H1 (cell line): ENCODE data around the gene ACTL8. TPM values are rescaled to one million over a fixed set of nuclear protein-coding genes. Genes with fewer than 3 reads are reported as not detected.

ENCODE experiments used
- CTCF ChIA-PET: fragments of 300-600 bp; sonication (Branson Sonifier 250); formaldehyde crosslinking; loops from one replicate; lab custom pipeline; 2021; ENCODE audit not compliant: partially characterized antibody; lab: Charles Lee
- POLR2A ChIA-PET: fragments of 300-600 bp; sonication (Branson Sonifier 250); formaldehyde crosslinking; loops from one replicate; lab custom pipeline; 2021; ENCODE audit warnings: inconsistent platforms; ENCODE audit not compliant: partially characterized antibody; lab: Charles Lee
- DNase-seq, 2 experiments: peaks; one replicate each; pipeline versions ENCODE4 v3.0.0 to v3.0.0-alpha.2; 2010 to 2022; ENCODE audit warnings: low spot score in 2 of 2, low read depth in 1 of 2, mixed read lengths in 1 of 2
- FAIRE-seq: peaks from 2 replicates; lab custom pipeline; 2011; peaks lifted over from hg19 to GRCh38; lab: Jason Lieb, UNC
- H2AFZ ChIP-seq: 2 replicates; pipeline ENCODE4 v1.8.1; 2012; ENCODE audit warnings: low read length, inconsistent platforms
- H2AK5ac ChIP-seq: 2 replicates; pipeline ENCODE4 v1.6.1; 2013; ENCODE audit warnings: low read depth, low read length
- H2BK120ac ChIP-seq: replicated peaks from 2 replicates; pipeline ENCODE3; 2013; ENCODE audit warnings: low read depth, low read length, inconsistent platforms
- H2BK12ac ChIP-seq: 2 replicates; pipeline ENCODE4 v1.6.1; 2013; ENCODE audit warnings: low read depth, low read length
- H2BK15ac ChIP-seq: 2 replicates; pipeline ENCODE4 v1.6.1; 2013; ENCODE audit warnings: low read length
- H2BK20ac ChIP-seq: 2 replicates; pipeline ENCODE4 v1.6.1; 2013; ENCODE audit warnings: low read length
- H2BK5ac ChIP-seq: 2 replicates; pipeline ENCODE4 v1.6.1; 2013; ENCODE audit warnings: low read depth, low read length
- H3K14ac ChIP-seq: 2 replicates; pipeline ENCODE4 v1.6.1; 2013; ENCODE audit warnings: inconsistent platforms; ENCODE audit not compliant: insufficient read length
- H3K18ac ChIP-seq: 2 replicates; pipeline ENCODE4 v1.6.1; 2013; ENCODE audit warnings: low read length; ENCODE audit errors: extremely low read depth
- H3K23ac ChIP-seq: 2 replicates; pipeline ENCODE4 v1.6.1; 2013; ENCODE audit warnings: inconsistent platforms; ENCODE audit not compliant: insufficient read length
- H3K23me2 ChIP-seq: 2 replicates; pipeline ENCODE4 v1.6.1; 2013; ENCODE audit warnings: low read depth, low read length
- H3K27ac ChIP-seq: 2 replicates; pipeline ENCODE4 v1.6.1; 2011; ENCODE audit warnings: low read depth, low read length, inconsistent platforms
- H3K27me3 ChIP-seq, 4 experiments: replicated peaks in 1 of 4; 1 replicate in 1 of 4; 2 replicates in 3 of 4; pipeline versions ENCODE4 v1.6.1 to v1.8.1; 2011 to 2013; ENCODE audit warnings: low read length in 3 of 4, mild to moderate bottlenecking in 3 of 4, inconsistent platforms in 2 of 4, mixed read lengths in 2 of 4, moderate library complexity in 1 of 4; ENCODE audit not compliant: control insufficient read depth in 3 of 4, insufficient read depth in 3 of 4; ENCODE audit errors: extremely low read depth in 1 of 4
- H3K36me3 ChIP-seq, 4 experiments: 2 replicates each; pipeline versions ENCODE4 v1.6.1 to v1.8.1; 2011 to 2013; ENCODE audit warnings: mild to moderate bottlenecking in 4 of 4, low read length in 3 of 4, moderate library complexity in 2 of 4, control low read depth in 1 of 4, inconsistent platforms in 1 of 4; ENCODE audit not compliant: insufficient read depth in 4 of 4, control insufficient read depth in 2 of 4
- H3K4ac ChIP-seq: replicated peaks from 2 replicates; pipeline ENCODE3; 2013; ENCODE audit warnings: low read length, low read depth, mixed read lengths, inconsistent platforms; ENCODE audit not compliant: insufficient read length
- H3K4me1 ChIP-seq, 4 experiments: replicated peaks in 1 of 4; 1 replicate in 1 of 4; 2 replicates in 3 of 4; pipeline versions ENCODE4 v1.6.1 to v1.8.1; 2011 to 2013; ENCODE audit warnings: low read length in 3 of 4, inconsistent platforms in 2 of 4, mixed read lengths in 1 of 4; ENCODE audit not compliant: insufficient read depth in 4 of 4, control insufficient read depth in 3 of 4
- H3K4me2 ChIP-seq, 2 experiments: 2 replicates each; pipeline versions ENCODE4 v1.6.1 to v1.8.1; 2011 to 2013; ENCODE audit warnings: low read depth in 2 of 2, low read length in 2 of 2, control low read depth in 1 of 2, inconsistent platforms in 1 of 2, mild to moderate bottlenecking in 1 of 2; ENCODE audit not compliant: insufficient read depth in 1 of 2
- H3K4me3 ChIP-seq, 4 experiments: fragments of 200-600, 300-600 bp in 1 of 4; sonication (generic), shearing (Covaris generic), sonication (Bioruptor Twin) in 1 of 4; 2 replicates each; pipeline versions ENCODE4 v1.5.1 to v1.8.1; 2011 to 2016; ENCODE audit warnings: low read length in 4 of 4, low read depth in 3 of 4, control low read depth in 2 of 4, inconsistent platforms in 2 of 4, mild to moderate bottlenecking in 2 of 4, mixed read lengths in 1 of 4, moderate library complexity in 1 of 4; ENCODE audit not compliant: insufficient read depth in 2 of 4; ENCODE audit errors: extremely low read depth in 1 of 4
- H3K56ac ChIP-seq: replicated peaks from 2 replicates; pipeline ENCODE3; 2013; ENCODE audit warnings: low read depth, mild to moderate bottlenecking, mixed read lengths, low read length, inconsistent platforms; ENCODE audit not compliant: insufficient read length
- H3K79me1 ChIP-seq: 2 replicates; pipeline ENCODE4 v1.6.1; 2013; ENCODE audit warnings: low read depth, low read length, control low read depth
- H3K79me2 ChIP-seq, 2 experiments: 2 replicates each; pipeline versions ENCODE4 v1.6.1 to v1.8.1; 2012 to 2013; ENCODE audit warnings: low read length in 2 of 2, mild to moderate bottlenecking in 2 of 2, inconsistent platforms in 1 of 2; ENCODE audit not compliant: insufficient read depth in 2 of 2, control insufficient read depth in 1 of 2
- H3K9ac ChIP-seq, 4 experiments: replicated peaks in 1 of 4; 1 replicate in 1 of 4; 2 replicates in 3 of 4; pipeline versions ENCODE4 v1.6.1 to v1.8.1; 2011 to 2013; ENCODE audit warnings: low read depth in 3 of 4, low read length in 3 of 4, control low read depth in 2 of 4, mild to moderate bottlenecking in 2 of 4, moderate library complexity in 2 of 4, inconsistent platforms in 1 of 4; ENCODE audit errors: extremely low read depth in 1 of 4
- H3K9me3 ChIP-seq, 2 experiments: 2 replicates each; pipeline versions ENCODE4 v1.6.1 to v1.8.1; 2012 to 2013; ENCODE audit warnings: mild to moderate bottlenecking in 2 of 2, moderate library complexity in 2 of 2, control low read depth in 1 of 2, inconsistent platforms in 1 of 2, low read depth in 1 of 2, low read length in 1 of 2, mixed read lengths in 1 of 2; ENCODE audit not compliant: insufficient read depth in 2 of 2
- H4K20me1 ChIP-seq, 2 experiments: replicated peaks in 1 of 2; 2 replicates each; pipeline versions ENCODE3 to v1.8.1; 2011 to 2013; ENCODE audit warnings: inconsistent platforms in 2 of 2, low read length in 2 of 2, mild to moderate bottlenecking in 1 of 2; ENCODE audit not compliant: insufficient read depth in 2 of 2, control insufficient read depth in 1 of 2
- H4K5ac ChIP-seq: 2 replicates; pipeline ENCODE4 v1.6.1; 2013; ENCODE audit warnings: low read length, low read depth, mixed read lengths, inconsistent platforms; ENCODE audit not compliant: insufficient read length
- H4K8ac ChIP-seq: 2 replicates; pipeline ENCODE4 v1.8.0; 2013; ENCODE audit warnings: mild to moderate bottlenecking, moderate library complexity, low read length, inconsistent platforms; ENCODE audit not compliant: insufficient read depth; ENCODE audit errors: extremely low read depth
- H4K91ac ChIP-seq: replicated peaks from 2 replicates; pipeline ENCODE3; 2013; ENCODE audit warnings: low read length, mixed read lengths, inconsistent platforms; ENCODE audit not compliant: insufficient read length
- RAD21 ChIP-seq, 2 experiments: IDR thresholded peaks in 1 of 2; conservative IDR thresholded peaks in 1 of 2; 2 replicates each; pipeline ENCODE4 v1.6.1; 2011; ENCODE audit warnings: low read depth in 2 of 2, low read length in 2 of 2, improper control_type of control experiment in 1 of 2, inconsistent platforms in 1 of 2, mild to moderate bottlenecking in 1 of 2, moderate library complexity in 1 of 2
- ZNF274 ChIP-seq: IDR thresholded peaks from 2 replicates; pipeline ENCODE4 v1.7.0; 2012; ENCODE audit warnings: low read length, borderline replicate concordance; ENCODE audit errors: extremely low read depth
- WGBS, 2 experiments: shearing (Covaris generic) in 1 of 2; methylation state at CpG; one replicate each; pipeline versions ENCODE4 v1.1.6 to v1.1.7; 2013 to 2015; ENCODE audit warnings: low lambda C conversion rate in 2 of 2, mixed read lengths in 2 of 2, inconsistent platforms in 1 of 2, low coverage in 1 of 2, missing lambda C conversion rate in 1 of 2; ENCODE audit not compliant: insufficient replicate concordance in 2 of 2, insufficient coverage in 1 of 2, insufficient read length in 1 of 2; ENCODE audit errors: extremely low coverage in 1 of 2, missing lambda C conversion rate in 1 of 2; 5-methylcytosine and 5-hydroxymethylcytosine counted together
- polyA plus RNA-seq, 7 experiments: library from polyadenylated mRNA; depleted of rRNA in 3 of 7; stranded (reverse) in 5 of 7; unstranded in 2 of 7; fragments of >200 nt in 5 of 7; fragments of 200-250 nt in 2 of 7; gene quantifications; 1 replicate in 5 of 7; 2 replicates in 1 of 7; 4 replicates in 1 of 7; pipeline versions ENCODE4 v1.2.1 to v1.2.3, GENCODE V29; 2011 to 2013; ENCODE audit warnings: missing spikeins in 2 of 7, mixed read lengths in 2 of 7
- total RNA-seq: library from RNA; stranded (reverse); fragmentation: NEBNext Ultra II Directional; extraction: Animal tissue kit (Norgen Biotek cat#: 25700); gene quantifications from 2 replicates; pipeline ENCODE4 v1.2.1, GENCODE V29; 2021
- TF ChIP-seq, protein P1 (sequence below), 3 experiments: IDR thresholded peaks; 1 replicate in 2 of 3; 2 replicates in 1 of 3; pipeline versions ENCODE4 v1.5.1 to v1.6.1; 2011; ENCODE audit warnings: low read length in 3 of 3, mild to moderate bottlenecking in 3 of 3, inconsistent platforms in 2 of 3, low read depth in 1 of 3, moderate library complexity in 1 of 3; ENCODE audit not compliant: insufficient read depth in 1 of 3; ENCODE audit errors: control extremely low read depth in 1 of 3

The ACTL8 gene
- total and polyA plus RNA-seq, 2 of the 8 experiments (the other 6 are each of a cell fraction or from before 2014, with no cell fraction given), result 0.33 to 0.47 TPM

DNA sequence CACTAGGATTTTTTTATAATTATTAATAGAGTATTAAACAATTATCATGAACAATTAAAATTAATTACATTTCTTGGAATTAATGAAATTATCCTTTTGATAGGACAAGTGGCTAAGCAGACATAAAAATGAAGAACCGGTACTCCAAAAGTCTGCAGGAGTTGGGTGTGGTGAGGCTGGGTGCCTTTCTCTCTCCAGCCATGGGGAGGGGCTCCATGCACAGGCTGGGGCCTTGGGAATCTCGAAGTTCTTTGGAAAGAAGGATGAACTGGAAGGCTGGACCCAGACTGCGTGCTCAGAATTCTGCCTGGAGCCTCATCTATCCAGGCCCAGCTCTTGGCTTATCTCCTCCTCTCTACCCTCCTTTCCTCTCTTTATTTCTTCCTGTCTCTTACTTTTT is 94.1 kb downstream of the ACTL8 start:
- FAIRE-seq (no peak), DNase-seq (no peak)
- POLR2A ChIA-PET, result no interaction called here
- H3K23ac ChIP-seq, result no peak overlapping the region
- H3K4me3 ChIP-seq, result no peak overlapping the region
- no peak overlapping the region for H4K5ac ChIP-seq
- CTCF ChIA-PET, result interaction anchor here (0.9 to 1.2 kb wide), 3 partner anchors 13 to 707 kb away, joined by 3 read pairs; no protein-coding TSS in a partner anchor
- no peaks in the 10 kb centered on the region for H3K9me3 ChIP-seq
- H2BK20ac ChIP-seq, result no peak overlapping the region
- no peak overlapping the region for H3K4ac ChIP-seq
- H2BK5ac ChIP-seq, result no peak overlapping the region
- H4K91ac ChIP-seq, result no peak overlapping the region
- H2BK15ac ChIP-seq, result no peak overlapping the region
- H3K27ac ChIP-seq, result no peak overlapping the region
- no peaks in the 10 kb centered on the region for H3K79me1 ChIP-seq
- H2BK120ac ChIP-seq, result no peak overlapping the region
- no peak overlapping the region for H3K4me2 ChIP-seq
- H2AK5ac ChIP-seq, result no peak overlapping the region
- TF ChIP-seq ZNF274 (no peak), RAD21 (IDR thresholded peaks at IDR 0.05 in 1 of 2, conservative IDR thresholded peaks at IDR 0.05 in 1 of 2; ENCODE audit: low read depth in 2 of 2, low read length in 2 of 2) (peak; percentile 67 to 73)
- TF ChIP-seq, protein P1, sequence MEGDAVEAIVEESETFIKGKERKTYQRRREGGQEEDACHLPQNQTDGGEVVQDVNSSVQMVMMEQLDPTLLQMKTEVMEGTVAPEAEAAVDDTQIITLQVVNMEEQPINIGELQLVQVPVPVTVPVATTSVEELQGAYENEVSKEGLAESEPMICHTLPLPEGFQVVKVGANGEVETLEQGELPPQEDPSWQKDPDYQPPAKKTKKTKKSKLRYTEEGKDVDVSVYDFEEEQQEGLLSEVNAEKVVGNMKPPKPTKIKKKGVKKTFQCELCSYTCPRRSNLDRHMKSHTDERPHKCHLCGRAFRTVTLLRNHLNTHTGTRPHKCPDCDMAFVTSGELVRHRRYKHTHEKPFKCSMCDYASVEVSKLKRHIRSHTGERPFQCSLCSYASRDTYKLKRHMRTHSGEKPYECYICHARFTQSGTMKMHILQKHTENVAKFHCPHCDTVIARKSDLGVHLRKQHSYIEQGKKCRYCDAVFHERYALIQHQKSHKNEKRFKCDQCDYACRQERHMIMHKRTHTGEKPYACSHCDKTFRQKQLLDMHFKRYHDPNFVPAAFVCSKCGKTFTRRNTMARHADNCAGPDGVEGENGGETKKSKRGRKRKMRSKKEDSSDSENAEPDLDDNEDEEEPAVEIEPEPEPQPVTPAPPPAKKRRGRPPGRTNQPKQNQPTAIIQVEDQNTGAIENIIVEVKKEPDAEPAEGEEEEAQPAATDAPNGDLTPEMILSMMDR (IDR thresholded peaks at IDR 0.05; ENCODE audit: control extremely low read depth in 1 of 3, insufficient read depth in 1 of 3, low read depth in 1 of 3, low read length in 3 of 3), result peak; percentile 41 to 51 (median 47)
- H3K14ac ChIP-seq, result no peak overlapping the region
- no peak overlapping the region for H2AFZ ChIP-seq
- no peaks in the 10 kb centered on the region for H3K23me2 ChIP-seq
- no peak overlapping the region for H3K18ac ChIP-seq
- H3K4me1 ChIP-seq, result no peaks in the 10 kb centered on the region
- H3K79me2 ChIP-seq, result no peaks in the 10 kb centered on the region
- 83% methylated on average over 3 of the region's 3 CpGs; no CpG with 5 or more reads in 1 of the 2 experiments for WGBS, 2 experiments
- H4K20me1 ChIP-seq, result no peaks in the 10 kb centered on the region
- no peak overlapping the region for H3K9ac ChIP-seq
- no peak overlapping the region for H2BK12ac ChIP-seq
- no peak overlapping the region for H4K8ac ChIP-seq
- no peak overlapping the region for H3K56ac ChIP-seq
- no peaks in the 10 kb centered on the region for H3K36me3 ChIP-seq
- peaks cover 0 to 2% (median 0%) of the 10 kb centered on the region in 4 experiments; a peak in 2 of 7 replicates for H3K27me3 ChIP-seq
